ENCODE measurements around the gene ACAT1. TPM values are rescaled to one million over a fixed set of nuclear protein-coding genes. Genes with fewer than 3 reads are reported as not detected.

ACAT1 gene
- polyA plus RNA-seq, 1 donor from 2014 or later, result 89.0 TPM

- no peaks in the 10 kb centered on the region for H3K9me3 ChIP-seq (ENCODE audit: low read length)
- no peaks in the 10 kb centered on the region for H3K79me2 ChIP-seq (replicated peaks; ENCODE audit: insufficient read depth, low read length)
- TF ChIP-seq EP300 (conservative IDR thresholded peaks at IDR 0.05; ENCODE audit: poor library complexity, severe bottlenecking), result no peak
- TF ChIP-seq REST (IDR thresholded peaks at IDR 0.05; ENCODE audit: borderline replicate concordance), result no peak
- TF ChIP-seq CTCF (IDR thresholded peaks at IDR 0.05; ENCODE audit: poor library complexity, severe bottlenecking), result no peak
- TF ChIP-seq RAD21 (conservative IDR thresholded peaks at IDR 0.05), result no peak
- no peak for TF ChIP-seq EZH2 (IDR thresholded peaks at IDR 0.05; ENCODE audit: borderline replicate concordance, insufficient read depth, low read length, poor library complexity, severe bottlenecking)
- no peak for TF ChIP-seq POLR2AphosphoS5 (IDR thresholded peaks at IDR 0.05)
- TF ChIP-seq MXI1 (conservative IDR thresholded peaks at IDR 0.05; ENCODE audit: poor library complexity, severe bottlenecking), result no peak
- no peak overlapping the region for H3K27ac ChIP-seq (ENCODE audit: low read length)
- H3K4me3 ChIP-seq (ENCODE audit: low read length), result no peak overlapping the region
- no peaks in the 10 kb centered on the region for H3K36me3 ChIP-seq (ENCODE audit: insufficient read depth, low read length)
- H3K9ac ChIP-seq (ENCODE audit: low read length), result no peak overlapping the region
- H4K20me1 ChIP-seq (ENCODE audit: insufficient read depth), result no peaks in the 10 kb centered on the region
- H2AFZ ChIP-seq (ENCODE audit: low read depth, low read length), result no peak overlapping the region
- no peaks in the 10 kb centered on the region for H3F3A ChIP-seq (ENCODE audit: insufficient read depth, low read length, poor library complexity, severe bottlenecking)
- H3K27me3 ChIP-seq (ENCODE audit: insufficient read depth, low read depth, low read length), result no peaks in the 10 kb centered on the region
- no peaks in the 10 kb centered on the region for H3K9me2 ChIP-seq (ENCODE audit: insufficient read depth, low read length)
- H3K4me2 ChIP-seq (ENCODE audit: low read length), result no peak overlapping the region
Measured at GRCh38 chr11:108112057-108112456, 9.3 kb upstream of the ACAT1 start.

- H2AFZ ChIP-seq (ENCODE audit: low read depth, low read length), result no peak overlapping the region
- no peaks in the 10 kb centered on the region for H4K20me1 ChIP-seq (ENCODE audit: insufficient read depth)
- TF ChIP-seq CTCF (IDR thresholded peaks at IDR 0.05; ENCODE audit: poor library complexity, severe bottlenecking) (no peak), RAD21 (conservative IDR thresholded peaks at IDR 0.05) (no peak), POLR2AphosphoS5 (IDR thresholded peaks at IDR 0.05) (no peak), SMC3 (conservative IDR thresholded peaks at IDR 0.05; ENCODE audit: poor library complexity) (no peak), MXI1 (conservative IDR thresholded peaks at IDR 0.05; ENCODE audit: poor library complexity, severe bottlenecking) (no peak), TAF1 (IDR thresholded peaks at IDR 0.05; ENCODE audit: low read depth) (no peak), EZH2 (IDR thresholded peaks at IDR 0.05; ENCODE audit: borderline replicate concordance, insufficient read depth, low read length, poor library complexity, severe bottlenecking) (no peak), REST (IDR thresholded peaks at IDR 0.05; ENCODE audit: borderline replicate concordance) (no peak), EP300 (conservative IDR thresholded peaks at IDR 0.05; ENCODE audit: poor library complexity, severe bottlenecking) (no peak)
- no peaks in the 10 kb centered on the region for H3K36me3 ChIP-seq (ENCODE audit: insufficient read depth, low read length)
- no peaks in the 10 kb centered on the region for H3K27me3 ChIP-seq (ENCODE audit: insufficient read depth, low read depth, low read length)
- no peaks in the 10 kb centered on the region for H3K9me3 ChIP-seq (ENCODE audit: low read length)
- no peaks in the 10 kb centered on the region for H3K9me2 ChIP-seq (ENCODE audit: insufficient read depth, low read length)
- H3K4me3 ChIP-seq (ENCODE audit: low read length), result no peak overlapping the region
- no peak overlapping the region for H3K27ac ChIP-seq (ENCODE audit: low read length)
- H3K79me2 ChIP-seq (replicated peaks; ENCODE audit: insufficient read depth, low read length), result no peaks in the 10 kb centered on the region
- H3K4me2 ChIP-seq (ENCODE audit: low read length), result no peak overlapping the region
- no peaks in the 10 kb centered on the region for H3F3A ChIP-seq (ENCODE audit: insufficient read depth, low read length, poor library complexity, severe bottlenecking)
- H3K9ac ChIP-seq (ENCODE audit: low read length), result no peak overlapping the region
Measured at GRCh38 chr11:108115500-108116140, 5.7 kb upstream of the ACAT1 start.

All from neural cell (in vitro differentiated cells).